Measurements from ENCODE around the gene DSCAML1. TPM values are rescaled to one million over a fixed set of nuclear protein-coding genes. Genes with fewer than 3 reads are reported as not detected.

DSCAML1 gene
- total RNA-seq, result under 1 TPM; 0.21 to 0.41 TPM

- no peak for TF ChIP-seq CTCF (IDR thresholded peaks at IDR 0.05)
- H3K4me1 ChIP-seq (ENCODE audit: control insufficient read depth in 1 of 2, low read depth in 2 of 2), result peaks cover 8 to 14% of the 10 kb centered on the region in 2 donors
- H3K27me3 ChIP-seq (replicated peaks; ENCODE audit: insufficient read depth), result no peaks in the 10 kb centered on the region
- no peak for ATAC-seq (ENCODE audit: insufficient number of reproducible peaks, low FRiP score, low read depth)
- no peak within 1 kb of the TSS for H3K27ac ChIP-seq
- no peaks in the 10 kb centered on the region for H3K9me3 ChIP-seq
- peak within 1 kb of the TSS; percentile 39 for H3K4me3 ChIP-seq
- no peak for DNase-seq (ENCODE audit: low spot score)
- no peaks in the 10 kb centered on the region for H3K36me3 ChIP-seq
Observed at GRCh38 chr11:117796872-117797529, at the start of gene DSCAML1. DSCAML1 (minus strand) TSS chr11:117797216; CDS start chr11:117797079, 137 bp downstream.

- Histone ChIP-seq H3K27ac (no peak overlapping the region), H3K36me3 (no peaks in the 10 kb centered on the region), H3K4me1 (ENCODE audit: control insufficient read depth in 1 of 2, low read depth in 2 of 2) (no peaks in the 10 kb centered on the region), H3K27me3 (replicated peaks; ENCODE audit: insufficient read depth) (no peaks in the 10 kb centered on the region), H3K9me3 (no peaks in the 10 kb centered on the region), H3K4me3 (no peak overlapping the region)
- peak; percentile 28 for DNase-seq (ENCODE audit: low spot score)
- ATAC-seq (ENCODE audit: insufficient number of reproducible peaks, low FRiP score, low read depth), result no peak
- peak; percentile 98 for TF ChIP-seq CTCF (IDR thresholded peaks at IDR 0.05)
Observed at GRCh38 chr11:117843666-117844484, 46.9 kb upstream of the DSCAML1 start.

- H3K4me3 ChIP-seq, result no peak overlapping the region
- peak overlapping the region in 1 of 2 donors; percentile 36 for H3K27ac ChIP-seq
- H3K9me3 ChIP-seq, result no peaks in the 10 kb centered on the region
- no peak for TF ChIP-seq CTCF (IDR thresholded peaks at IDR 0.05)
- no peak for ATAC-seq (ENCODE audit: insufficient number of reproducible peaks, low FRiP score, low read depth)
- H3K27me3 ChIP-seq (replicated peaks; ENCODE audit: insufficient read depth), result no peaks in the 10 kb centered on the region
- H3K4me1 ChIP-seq (ENCODE audit: control insufficient read depth in 1 of 2, low read depth in 2 of 2), result no peaks in the 10 kb centered on the region
- DNase-seq (ENCODE audit: low spot score), result no peak
- H3K36me3 ChIP-seq, result no peaks in the 10 kb centered on the region
Observed at GRCh38 chr11:117842131-117842941, 45.3 kb upstream of the DSCAML1 start.

- DNase-seq (ENCODE audit: low spot score) (no peak), ATAC-seq (ENCODE audit: insufficient number of reproducible peaks, low FRiP score, low read depth) (no peak)
- Histone ChIP-seq H3K27ac (peak overlapping the region in 1 of 2 donors; percentile 4), H3K36me3 (no peaks in the 10 kb centered on the region), H3K4me3 (no peak overlapping the region), H3K9me3 (no peaks in the 10 kb centered on the region), H3K4me1 (ENCODE audit: control insufficient read depth in 1 of 2, low read depth in 2 of 2) (no peaks in the 10 kb centered on the region), H3K27me3 (replicated peaks; ENCODE audit: insufficient read depth) (no peaks in the 10 kb centered on the region)
- no peak for TF ChIP-seq CTCF (IDR thresholded peaks at IDR 0.05)
Observed at GRCh38 chr11:117841551-117842031, 44.6 kb upstream of the DSCAML1 start.

All from thoracic aorta (tissue), 2 donors.